HT-29 (cell line): ENCODE measurements around the gene DYSF. TPM values are rescaled to one million over a fixed set of nuclear protein-coding genes. Genes with fewer than 3 reads are reported as not detected.
A peak's percentile ranks its signal among the peaks of the same experiment; 100 is the strongest.
"Not testable (repeated sequence)": the region's sequence is repeated elsewhere in the genome, so short reads cannot be mapped to it uniquely, and the experiment has no call there.

Experiments
- DNase-seq: peaks from one replicate; pipeline ENCODE4 v3.0.0-alpha.2; 2015; ENCODE audit warnings: low spot score
- total RNA-seq: library from RNA; depleted of rRNA; stranded (reverse); fragments of >200 nt; shearing (Covaris generic); gene quantifications from 2 replicates; pipeline ENCODE4 v1.2.3, GENCODE V29; 2014; rRNA removed

DYSF gene
- not detected in 2 replicates for total RNA-seq

DNA sequence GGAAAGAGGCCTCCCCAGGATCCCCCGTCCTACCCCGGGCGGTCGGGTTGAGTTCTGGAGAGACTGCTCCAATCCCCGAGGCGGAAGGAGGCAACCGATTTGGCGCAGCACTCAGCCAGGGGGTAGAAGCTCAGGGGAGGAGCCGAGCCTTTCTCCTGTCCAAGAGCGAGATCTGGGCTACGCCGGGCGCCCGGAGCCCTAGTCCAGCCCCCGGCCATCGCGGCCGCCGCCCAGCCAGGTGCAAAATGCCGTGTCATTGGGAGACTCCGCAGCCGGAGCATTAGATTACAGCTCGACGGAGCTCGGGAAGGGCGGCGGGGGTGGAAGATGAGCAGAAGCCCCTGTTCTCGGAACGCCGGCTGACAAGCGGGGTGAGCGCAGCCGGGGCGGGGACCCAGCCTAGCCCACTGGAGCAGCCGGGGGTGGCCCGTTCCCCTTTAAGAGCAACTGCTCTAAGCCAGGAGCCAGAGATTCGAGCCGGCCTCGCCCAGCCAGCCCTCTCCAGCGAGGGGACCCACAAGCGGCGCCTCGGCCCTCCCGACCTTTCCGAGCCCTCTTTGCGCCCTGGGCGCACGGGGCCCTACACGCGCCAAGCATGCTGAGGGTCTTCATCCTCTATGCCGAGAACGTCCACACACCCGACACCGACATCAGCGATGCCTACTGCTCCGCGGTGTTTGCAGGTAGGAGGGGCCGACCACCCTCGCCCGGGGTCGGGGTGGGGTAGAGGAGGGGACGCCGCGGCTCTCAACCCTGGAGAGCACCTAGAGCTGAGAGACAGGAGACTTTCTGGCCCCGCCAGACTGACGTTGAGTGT is at the start of gene DYSF:
Gene DYSF (plus strand): TSS at position 158 of the 817 bp plus-strand sequence.
- no peak for DNase-seq

DNA sequence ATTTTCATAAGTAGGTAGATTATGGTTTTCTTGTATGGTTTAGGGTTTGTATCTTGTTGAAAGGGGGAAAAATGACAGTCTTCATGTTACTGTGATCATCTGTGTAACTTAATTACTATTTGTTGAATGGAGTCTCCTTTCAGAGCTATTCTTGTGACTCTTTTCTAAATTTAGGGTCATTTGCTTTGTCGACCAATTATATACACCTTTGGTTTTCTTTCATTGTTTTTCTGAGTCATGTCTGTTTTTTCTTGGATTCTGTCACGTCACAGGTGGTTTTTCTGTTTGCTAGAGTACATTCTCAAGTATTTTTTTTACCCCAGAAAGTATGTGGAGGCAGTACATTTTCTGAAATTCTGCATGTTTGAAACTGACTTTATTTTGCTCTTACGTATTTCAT is 43.8 kb upstream of the DYSF start:
- no peak for DNase-seq

DNA sequence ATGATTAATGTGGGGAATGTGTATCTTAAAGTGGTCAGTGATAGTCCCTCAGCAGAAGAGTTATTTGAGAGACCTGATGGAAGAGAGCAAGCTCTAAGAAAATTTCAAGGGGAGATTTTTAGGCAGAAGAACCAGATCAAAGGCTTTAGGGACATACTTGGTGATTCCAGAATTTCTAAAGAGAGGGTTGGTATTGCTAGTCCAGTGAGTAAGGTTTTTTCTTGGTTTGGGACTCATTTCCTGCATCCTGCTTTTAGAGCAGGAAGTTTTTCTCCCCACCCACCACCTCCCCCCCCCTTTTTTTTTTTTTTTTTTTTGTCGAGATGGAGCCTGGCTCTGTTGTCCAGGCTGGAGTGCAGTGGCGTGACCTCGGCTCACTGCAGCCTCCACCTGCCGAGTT is 42.7 kb upstream of the DYSF start:
- DNase-seq, result no peak

- not testable (repeated sequence) for DNase-seq
Measured at GRCh38 chr2:71416866-71417265, 36.5 kb upstream of the DYSF start.

- DNase-seq, result peak; percentile 25
Measured at GRCh38 chr2:71417300-71418202, 35.8 kb upstream of the DYSF start.

DNA sequence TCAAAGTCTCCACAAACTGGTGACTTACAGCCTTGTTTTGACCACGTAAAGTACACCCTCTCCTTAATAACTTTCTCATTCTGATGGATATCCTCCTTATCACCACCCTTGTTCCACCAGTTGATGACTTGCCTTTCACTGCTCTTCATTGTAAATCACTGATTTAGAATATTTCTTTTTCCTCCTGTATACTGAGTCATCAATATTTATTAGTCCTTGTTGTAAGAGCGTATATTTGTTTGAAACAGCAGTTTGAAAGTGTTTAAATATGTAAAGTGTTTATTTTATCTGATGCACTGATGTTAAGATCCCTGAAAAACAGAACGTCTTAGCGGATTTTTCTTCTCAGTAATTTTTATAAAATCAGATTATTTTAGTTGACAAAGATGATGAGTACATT is 34.2 kb upstream of the DYSF start:
- no peak for DNase-seq

GRCh38 chr2:71419976-71420375 is 33.4 kb upstream of the DYSF start:
- no peak for DNase-seq

DNA sequence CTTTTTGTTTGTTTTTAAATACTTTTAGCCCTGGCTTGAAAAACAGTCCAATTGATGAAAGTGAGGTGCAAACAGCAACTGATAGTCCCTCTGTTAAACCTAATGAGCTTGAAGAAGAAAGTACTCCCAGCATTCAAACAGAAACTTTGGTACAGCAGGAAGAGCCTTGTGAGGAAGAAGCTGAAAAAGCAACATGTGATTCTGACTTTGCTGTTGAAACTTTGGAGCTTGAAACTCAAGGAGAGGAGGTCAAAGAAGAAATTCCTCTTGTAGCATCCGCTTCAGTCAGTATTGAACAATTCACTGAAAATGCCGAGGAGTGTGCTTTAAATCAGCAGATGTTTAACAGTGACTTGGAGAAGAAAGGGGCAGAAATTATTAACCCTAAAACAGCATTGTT is 30.6 kb upstream of the DYSF start:
- no peak for DNase-seq

DNA sequence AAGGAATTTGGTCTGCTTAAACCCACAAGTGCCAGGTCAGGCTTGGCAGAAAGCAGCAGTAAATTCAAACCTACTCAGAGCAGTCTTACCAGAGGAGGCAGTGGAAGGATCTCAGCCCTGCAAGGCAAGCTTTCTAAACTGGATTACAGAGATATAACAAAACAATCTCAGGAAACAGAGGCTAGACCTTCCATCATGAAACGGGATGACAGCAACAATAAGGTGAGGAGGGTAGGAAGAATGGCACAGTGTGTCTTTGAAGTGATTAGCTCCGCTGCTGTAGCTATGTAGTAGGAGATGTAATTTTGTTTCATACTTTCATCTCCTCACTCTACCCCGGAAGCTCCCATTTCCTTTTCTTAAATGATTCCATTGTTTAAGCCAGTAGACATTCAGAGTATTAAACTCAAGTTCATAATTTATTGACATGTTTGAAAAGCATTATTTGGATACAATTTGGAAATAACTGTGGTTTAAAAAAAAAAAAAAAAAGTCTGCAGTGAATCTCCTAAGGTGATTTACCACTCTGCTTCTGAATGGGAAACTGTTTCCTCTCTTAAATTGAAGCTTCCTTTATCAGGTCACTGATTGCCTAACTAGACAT is 29.4 kb upstream of the DYSF start:
- DNase-seq, result no peak

DNA sequence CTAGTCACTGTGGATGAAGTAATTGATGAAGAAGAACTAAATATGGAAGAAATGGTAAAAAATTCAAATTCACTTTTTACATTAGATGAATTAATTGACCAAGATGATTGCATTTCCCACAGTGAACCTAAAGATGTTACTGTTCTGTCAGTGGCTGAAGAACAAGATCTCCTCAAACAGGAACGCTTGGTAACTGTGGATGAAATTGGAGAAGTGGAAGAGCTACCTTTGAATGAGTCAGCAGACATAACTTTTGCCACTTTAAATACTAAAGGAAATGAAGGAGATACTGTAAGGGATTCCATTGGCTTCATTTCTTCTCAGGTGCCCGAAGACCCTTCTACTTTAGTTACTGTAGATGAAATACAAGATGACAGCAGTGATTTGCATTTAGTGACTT is 26.6 kb upstream of the DYSF start:
- no peak for DNase-seq

DNA sequence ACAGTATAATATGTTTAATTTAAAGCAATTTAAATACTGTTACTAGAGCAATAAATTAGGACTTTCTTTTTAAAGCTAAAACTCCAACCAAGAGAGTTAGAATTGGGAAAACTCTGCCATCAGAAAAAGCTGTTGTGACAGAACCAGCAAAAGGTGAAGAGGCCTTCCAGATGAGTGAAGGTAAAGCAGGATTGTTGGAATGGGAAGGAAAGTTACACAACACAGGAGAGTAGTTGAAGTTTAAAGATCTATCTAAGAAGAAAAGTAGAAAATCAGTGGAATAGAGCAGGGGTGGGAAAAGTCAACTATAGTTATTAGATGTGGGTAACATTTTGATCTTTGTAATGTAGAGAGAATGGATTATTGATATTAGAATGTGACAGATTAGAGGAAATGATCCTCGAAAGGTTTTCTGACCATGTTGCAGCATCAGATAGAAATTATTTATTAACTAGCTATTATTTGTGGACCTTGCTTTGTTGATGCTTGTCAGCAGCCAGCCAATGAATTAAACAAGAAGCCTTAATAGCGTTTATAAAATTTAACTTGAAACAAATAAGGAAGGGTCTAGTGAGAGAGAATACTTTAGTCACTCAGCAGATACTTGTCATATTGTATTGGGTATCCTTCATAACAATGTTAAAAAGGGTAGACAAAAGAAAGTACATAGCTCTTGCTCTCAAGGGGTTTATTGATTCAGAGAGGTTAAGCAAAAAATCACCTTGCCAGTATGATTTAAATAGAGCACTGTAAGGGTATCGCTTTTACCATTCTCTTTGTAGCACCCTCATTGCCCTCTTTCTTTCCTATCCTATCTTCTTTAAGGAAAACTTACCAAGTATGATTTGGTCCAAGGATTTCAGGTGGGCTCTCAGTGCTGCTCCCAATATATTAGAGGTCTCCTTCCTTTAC is 24.6 kb upstream of the DYSF start:
- DNase-seq, result no peak

DNA sequence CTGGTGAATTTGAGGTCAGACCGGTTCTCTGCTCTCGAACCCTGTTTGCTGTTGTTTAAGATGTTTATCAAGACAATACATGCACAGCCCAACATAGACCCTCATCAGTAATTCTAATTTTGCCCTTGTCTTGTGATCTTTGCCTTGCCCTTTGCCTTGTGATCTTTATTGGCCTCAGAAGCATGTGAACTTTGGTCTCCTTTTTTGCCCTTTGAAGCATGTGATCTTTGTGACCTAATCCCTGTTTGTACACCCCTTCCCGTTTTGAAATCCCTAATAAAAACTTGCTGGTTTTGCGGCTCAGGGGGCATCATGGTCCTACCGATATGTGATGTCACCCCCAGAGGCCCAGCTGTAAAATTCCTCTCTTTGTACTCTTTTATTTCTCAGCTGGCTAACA is 8.2 kb upstream of the DYSF start:
- DNase-seq, result not testable (repeated sequence)

DNA sequence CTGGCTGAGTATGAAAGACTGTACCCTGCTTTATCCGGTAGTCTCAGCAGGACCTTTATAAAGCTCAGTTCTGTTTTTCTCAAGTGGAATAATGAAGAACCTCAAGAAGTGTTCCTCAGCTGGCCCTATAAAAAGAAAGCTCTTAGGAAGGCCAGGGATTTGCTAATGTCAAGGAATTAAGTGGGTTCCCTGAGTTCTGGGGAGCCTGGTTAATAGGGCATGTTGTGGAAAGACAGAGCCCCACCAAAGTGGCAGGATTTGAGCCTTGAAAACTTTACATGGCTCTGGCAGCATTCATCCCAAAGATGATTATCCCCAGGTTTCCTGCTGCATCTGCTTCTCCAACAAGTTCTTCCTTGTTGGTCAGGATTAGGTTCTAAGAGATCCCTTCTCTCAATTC is 6.9 kb upstream of the DYSF start:
- DNase-seq, result no peak

GRCh38 chr2:71449343-71449742 is 4.0 kb upstream of the DYSF start:
- no peak for DNase-seq

- DNase-seq, result no peak
Measured at GRCh38 chr2:71451705-71452104, 1.7 kb upstream of the DYSF start.

DNA sequence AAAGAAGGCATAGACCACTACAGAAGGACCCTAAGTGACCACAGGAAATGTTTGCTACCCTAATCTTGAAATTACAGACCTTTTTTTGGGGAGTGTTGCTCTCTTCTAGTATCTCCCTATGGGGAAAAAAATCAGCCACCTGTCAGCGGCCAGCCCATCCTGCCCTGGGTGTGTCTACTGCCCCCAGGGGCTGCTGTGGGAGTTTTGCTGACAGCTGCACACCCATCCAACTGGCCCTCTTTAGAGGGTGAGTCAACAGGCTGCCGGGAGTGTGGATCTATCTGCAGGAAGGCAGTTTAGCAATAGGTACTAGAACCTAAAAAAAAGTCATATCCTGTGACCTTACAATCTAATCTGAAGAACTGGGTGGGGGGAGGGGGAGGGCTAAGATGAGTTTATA is 796 bp upstream of the DYSF start:
- no peak for DNase-seq

DNA sequence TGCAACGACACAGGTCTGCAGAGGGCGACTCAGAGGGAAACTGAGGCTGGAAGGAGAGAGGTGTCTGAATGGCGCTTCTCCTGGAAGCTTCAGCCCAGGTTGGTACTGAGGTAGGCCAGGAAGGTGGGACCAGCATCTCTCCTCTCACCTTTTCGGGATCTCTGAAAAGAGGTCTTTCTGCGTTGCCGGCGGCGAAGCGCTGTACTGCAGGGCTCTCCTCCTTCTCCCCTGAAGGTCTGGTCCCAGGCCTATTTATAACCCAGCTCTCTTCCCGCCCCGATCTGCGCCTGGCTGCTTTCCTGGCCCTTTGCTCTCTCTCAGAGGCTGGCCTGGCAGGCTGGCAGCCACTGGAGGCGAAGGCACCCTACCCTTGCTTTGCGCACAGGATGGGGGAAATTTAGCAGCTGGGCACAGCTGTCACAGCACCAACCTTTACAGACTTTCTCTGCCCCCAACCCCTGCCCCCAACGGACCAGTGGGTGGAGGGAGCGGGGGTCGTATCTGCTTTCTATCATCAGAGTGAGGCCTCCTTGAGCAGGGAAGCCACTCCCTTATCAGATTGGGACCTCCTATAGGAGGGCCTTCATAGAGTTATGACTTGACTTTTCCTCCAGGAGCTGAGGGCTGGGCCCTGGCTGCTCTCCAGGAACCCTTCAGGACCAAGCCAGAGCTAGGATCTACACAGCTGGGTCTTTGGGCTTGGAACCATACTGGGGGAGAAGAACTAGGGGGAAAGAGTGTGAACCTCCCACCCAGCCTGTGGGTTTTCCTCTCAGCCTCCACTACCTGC is 1.1 kb downstream of the DYSF start:
- no peak for DNase-seq

DNA sequence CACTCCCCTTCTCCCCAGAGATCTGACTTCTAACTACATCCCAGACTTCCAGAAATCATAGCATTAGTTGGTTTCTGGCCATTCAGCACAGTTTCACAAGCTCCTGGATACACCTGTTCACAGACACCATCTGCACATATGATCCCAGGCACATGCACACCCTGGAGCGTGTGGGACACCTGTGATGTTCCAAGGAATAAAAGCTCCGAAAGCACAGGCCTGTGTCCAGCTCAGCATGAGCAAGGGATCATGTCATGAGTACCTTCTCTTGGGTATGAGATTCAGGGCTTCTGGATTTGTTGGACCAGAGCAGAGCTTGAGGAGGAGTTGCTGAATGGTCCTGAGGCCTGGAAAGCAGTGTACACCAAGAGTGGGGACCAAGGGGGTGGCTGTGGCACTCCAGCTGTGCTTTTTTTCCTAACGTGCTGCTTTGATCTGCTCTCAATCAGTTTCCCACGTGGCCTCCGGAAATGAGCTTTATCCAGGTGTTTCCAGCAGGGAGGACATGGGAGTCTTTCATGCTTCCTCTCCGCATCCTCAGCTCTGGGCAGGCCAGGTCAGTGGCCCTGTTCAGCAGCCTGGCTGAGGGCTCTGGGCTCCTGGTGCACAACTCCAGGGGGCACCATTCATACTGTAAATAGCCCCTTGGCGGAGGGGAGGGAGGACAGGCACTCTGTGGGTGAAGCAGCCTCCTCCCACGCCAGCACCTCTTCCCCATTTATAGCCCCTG is 1.8 kb downstream of the DYSF start:
- DNase-seq, result no peak

DNA sequence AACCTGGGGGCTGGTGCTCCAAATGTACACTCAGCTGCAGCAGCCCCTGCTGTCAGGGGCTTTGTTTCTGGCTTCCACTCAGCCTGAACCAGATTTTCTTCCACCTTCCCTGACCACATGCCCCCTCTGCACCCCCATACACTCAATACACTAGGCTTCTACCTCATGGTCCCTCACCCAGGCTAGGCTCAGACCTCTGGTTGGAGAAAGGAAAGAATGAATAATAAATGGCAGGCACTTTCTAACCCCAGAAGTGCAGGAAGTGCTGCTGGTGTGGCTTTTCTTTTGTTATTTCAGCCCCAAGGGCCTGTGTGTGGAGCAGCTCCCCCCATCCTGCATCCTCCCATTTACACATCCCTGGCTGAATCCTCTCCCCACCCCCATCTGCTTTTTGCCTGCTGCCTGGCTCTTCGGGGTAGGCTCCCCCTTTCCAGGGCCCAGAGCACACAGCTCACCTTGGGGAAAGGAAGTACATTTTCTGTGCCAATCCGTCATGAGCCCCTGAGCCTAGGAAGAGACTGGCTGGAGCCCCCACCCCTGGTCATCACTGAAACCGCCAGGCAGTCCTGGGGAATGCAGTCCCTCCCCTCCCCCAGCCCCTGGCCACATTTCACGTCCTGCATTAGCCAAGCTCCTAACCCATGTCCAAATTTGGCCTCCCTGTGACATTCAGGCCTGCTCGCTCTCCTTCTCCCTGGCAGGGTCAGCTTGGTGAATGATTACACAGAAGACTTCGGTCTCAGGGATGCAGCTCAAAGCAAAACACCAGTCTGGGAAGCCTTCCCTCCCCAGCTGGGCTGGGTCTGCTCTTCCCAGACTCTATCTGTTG is 2.6 kb downstream of the DYSF start:
- DNase-seq, result no peak
